BE2C (cell line): ENCODE measurements around the gene CORIN.
"Not testable (repeated sequence)": the region's sequence is repeated elsewhere in the genome, so short reads cannot be mapped to it uniquely, and the experiment has no call there.

Experiments used
- DNase-seq: peaks from one replicate; pipeline ENCODE4 v3.0.0-alpha.2; 2020
- H3K27me3 ChIP-seq: fragments of 250-450 bp; sonication (Bioruptor Pico); 2 replicates; pipeline ENCODE4 v1.5.1; 2020; ENCODE audit warnings: mild to moderate bottlenecking
- H3K36me3 ChIP-seq: fragments of 250-450 bp; sonication (Bioruptor Pico); 2 replicates; pipeline ENCODE4 v1.5.1; 2020; ENCODE audit warnings: mild to moderate bottlenecking
- H3K4me1 ChIP-seq: fragments of 250-450 bp; sonication (Bioruptor Pico); 2 replicates; pipeline ENCODE4 v1.5.1; 2020
- H3K4me3 ChIP-seq: 2 replicates; pipeline ENCODE4 v1.5.1; 2011; ENCODE audit warnings: low read depth, low read length
- H3K9me3 ChIP-seq: fragments of 250-450 bp; sonication (Bioruptor Pico); 2 replicates; pipeline ENCODE4 v1.5.1; 2020
- CTCF ChIP-seq: IDR thresholded peaks from 2 replicates; pipeline ENCODE4 v1.5.1; 2012; ENCODE audit warnings: mild to moderate bottlenecking, low read depth, low read length

Gene CORIN

GRCh38 chr4:47566969-47567368 is 270.9 kb downstream of the CORIN start:
- Histone ChIP-seq H3K4me1 (peaks cover 8% of the 10 kb centered on the region; the same call in 1 of the 2 replicates), H3K36me3 (peaks cover 4% of the 10 kb centered on the region; the same call in 1 of the 2 replicates), H3K4me3 (no peak overlapping the region), H3K9me3 (no peaks in the 10 kb centered on the region), H3K27me3 (no peaks in the 10 kb centered on the region)
- DNase-seq = no peak
- TF ChIP-seq CTCF = no peak

GRCh38 chr4:47566566-47566965 is 271.3 kb downstream of the CORIN start:
- Histone ChIP-seq H3K36me3 (peaks cover 4% of the 10 kb centered on the region; the same call in 1 of the 2 replicates), H3K9me3 (no peaks in the 10 kb centered on the region), H3K27me3 (no peaks in the 10 kb centered on the region), H3K4me1 (peaks cover 8% of the 10 kb centered on the region; the same call in 1 of the 2 replicates), H3K4me3 (no peak overlapping the region)
- no peak for DNase-seq
- TF ChIP-seq CTCF = no peak

- no peak for DNase-seq
- no peak for TF ChIP-seq CTCF
- no peaks in the 10 kb centered on the region for H3K36me3 ChIP-seq
These were observed 275.6 kb downstream of the CORIN start for GRCh38 chr4:47562297-47562696.

GRCh38 chr4:47561331-47561730 is 276.5 kb downstream of the CORIN start:
- no peak for TF ChIP-seq CTCF
- Histone ChIP-seq H3K4me3 (no peak overlapping the region), H3K36me3 (no peaks in the 10 kb centered on the region), H3K27me3 (no peaks in the 10 kb centered on the region), H3K4me1 (peaks cover 8% of the 10 kb centered on the region; the same call in 1 of the 2 replicates), H3K9me3 (no peaks in the 10 kb centered on the region)
- DNase-seq = no peak

More at GRCh38 chr4:47562297-47562696, 275.6 kb downstream of the CORIN start:
- H3K4me1 ChIP-seq = peaks cover 8% of the 10 kb centered on the region; the same call in 1 of the 2 replicates
- no peaks in the 10 kb centered on the region for H3K9me3 ChIP-seq
- H3K27me3 ChIP-seq = no peaks in the 10 kb centered on the region
- no peak overlapping the region for H3K4me3 ChIP-seq

- H3K27me3 ChIP-seq = no peaks in the 10 kb centered on the region
- H3K4me1 ChIP-seq = peaks cover 8% of the 10 kb centered on the region; the same call in 1 of the 2 replicates
- H3K36me3 ChIP-seq = no peaks in the 10 kb centered on the region
- TF ChIP-seq CTCF = no peak
- H3K4me3 ChIP-seq = no peak overlapping the region
- no peaks in the 10 kb centered on the region for H3K9me3 ChIP-seq
- no peak for DNase-seq
These were observed 277.2 kb downstream of the CORIN start for GRCh38 chr4:47560682-47561081.

- Histone ChIP-seq H3K9me3 (no peaks in the 10 kb centered on the region), H3K4me1 (no peaks in the 10 kb centered on the region; the same call in 1 of the 2 replicates), H3K27me3 (no peaks in the 10 kb centered on the region), H3K36me3 (no peaks in the 10 kb centered on the region), H3K4me3 (no peak overlapping the region)
- no peak for DNase-seq
- no peak for TF ChIP-seq CTCF
These were observed 280.6 kb downstream of the CORIN start for GRCh38 chr4:47557255-47557654.

GRCh38 chr4:47555920-47556319 is 281.9 kb downstream of the CORIN start:
- not testable (repeated sequence) for DNase-seq, H3K9me3 ChIP-seq, H3K4me3 ChIP-seq, H3K36me3 ChIP-seq, H3K27me3 ChIP-seq, H3K4me1 ChIP-seq
